Nephron (organoid): ENCODE results near the gene MROH2A.
A peak's percentile ranks its signal among the peaks of the same experiment; 100 is the strongest.
"Not testable (repeated sequence)": the region's sequence is repeated elsewhere in the genome, so short reads cannot be mapped to it uniquely, and the experiment has no call there.

ENCODE experiments used
- H3K27ac Mint-ChIP-seq, 3 experiments: 2 replicates each; pipeline ENCODE4 v1.8.0; 2020; ENCODE audit warnings: mixed read lengths in 3 of 3, mild to moderate bottlenecking in 2 of 3, moderate library complexity in 1 of 3
- H3K27me3 Mint-ChIP-seq: 2 replicates; pipeline ENCODE4 v1.8.0; 2021; ENCODE audit warnings: low read depth, mild to moderate bottlenecking, moderate library complexity, mixed read lengths
- H3K36me3 Mint-ChIP-seq: 2 replicates; pipeline ENCODE4 v1.8.0; 2020; ENCODE audit warnings: low read depth, mixed read lengths
- H3K4me1 Mint-ChIP-seq: 2 replicates; pipeline ENCODE4 v1.8.0; 2020; ENCODE audit warnings: mixed read lengths
- H3K4me3 Mint-ChIP-seq, 3 experiments: 2 replicates each; pipeline ENCODE4 v1.8.0; 2020; ENCODE audit warnings: mild to moderate bottlenecking in 3 of 3, mixed read lengths in 3 of 3, moderate library complexity in 2 of 3
- H3K9me3 Mint-ChIP-seq: 2 replicates; pipeline ENCODE4 v1.8.0; 2020; ENCODE audit warnings: mixed read lengths
- CTCF ChIP-seq, 3 experiments: fragments of 200-600 bp; sonication (generic); IDR thresholded peaks; one replicate each; pipeline ENCODE4 v1.5.0; 2021; ENCODE audit warnings: antibody characterized with exemption in 3 of 3; ENCODE audit not compliant: unreplicated experiment in 3 of 3

MROH2A gene

GRCh38 chr2:233858331-233858730, 80.2 kb downstream of the MROH2A start:
- TF ChIP-seq CTCF (IDR thresholded peaks at IDR 0.05; ENCODE audit: unreplicated experiment in 3 of 3): no peak
- Mint-ChIP-seq H3K4me1 (peaks cover 14% of the 10 kb centered on the region), H3K27me3 (no peaks in the 10 kb centered on the region), H3K27ac (no peak overlapping the region), H3K9me3 (peaks cover 3% of the 10 kb centered on the region), H3K4me3 (no peak overlapping the region), H3K36me3 (peaks cover 8% of the 10 kb centered on the region)

- Mint-ChIP-seq H3K27ac (no peak overlapping the region), H3K4me3 (no peak overlapping the region), H3K9me3 (peaks cover 21% of the 10 kb centered on the region), H3K36me3 (peaks cover 35% of the 10 kb centered on the region), H3K27me3 (no peaks in the 10 kb centered on the region), H3K4me1 (no peaks in the 10 kb centered on the region)
- no peak for TF ChIP-seq CTCF (IDR thresholded peaks at IDR 0.05; ENCODE audit: unreplicated experiment in 3 of 3)
These were observed 84.2 kb downstream of the MROH2A start for GRCh38 chr2:233862261-233862768.

GRCh38 chr2:233865838-233866237, 87.7 kb downstream of the MROH2A start:
- H3K4me3 Mint-ChIP-seq: peak overlapping the region in 1 of 3 experiments; percentile 21
- H3K36me3 Mint-ChIP-seq: peaks cover 51% of the 10 kb centered on the region
- peaks cover 39% of the 10 kb centered on the region for H3K9me3 Mint-ChIP-seq
- H3K4me1 Mint-ChIP-seq: no peaks in the 10 kb centered on the region
- H3K27me3 Mint-ChIP-seq: peaks cover 3% of the 10 kb centered on the region
- no peak overlapping the region for H3K27ac Mint-ChIP-seq
- TF ChIP-seq CTCF (IDR thresholded peaks at IDR 0.05; ENCODE audit: unreplicated experiment in 3 of 3): peak in 1 of 3 experiments; percentile 36

- H3K4me3 Mint-ChIP-seq: peak overlapping the region; percentile 16 to 53 (median 52)
- TF ChIP-seq CTCF (IDR thresholded peaks at IDR 0.05; ENCODE audit: unreplicated experiment in 3 of 3): no peak
- no peak overlapping the region for H3K27ac Mint-ChIP-seq
- peaks cover 5% of the 10 kb centered on the region for H3K27me3 Mint-ChIP-seq
- H3K36me3 Mint-ChIP-seq: peaks cover 51% of the 10 kb centered on the region
- H3K4me1 Mint-ChIP-seq: no peaks in the 10 kb centered on the region
- H3K9me3 Mint-ChIP-seq: peaks cover 39% of the 10 kb centered on the region
These were observed 88.3 kb downstream of the MROH2A start for GRCh38 chr2:233866479-233866878.

GRCh38 chr2:233867993-233868532, 89.9 kb downstream of the MROH2A start, which contains the start of gene MSL3B:
TSS of gene MSL3B (minus strand) at chr2:233868386.
- no peaks in the 10 kb centered on the region for H3K4me1 Mint-ChIP-seq
- H3K27ac Mint-ChIP-seq: peak within 1 kb of the TSS; percentile 47 to 84 (median 70)
- peaks cover 36% of the 10 kb centered on the region for H3K9me3 Mint-ChIP-seq
- peaks cover 13% of the 10 kb centered on the region for H3K27me3 Mint-ChIP-seq
- H3K36me3 Mint-ChIP-seq: peaks cover 43% of the 10 kb centered on the region
- peak within 1 kb of the TSS; percentile 91 to 94 (median 92) for H3K4me3 Mint-ChIP-seq
- no peak for TF ChIP-seq CTCF (IDR thresholded peaks at IDR 0.05; ENCODE audit: unreplicated experiment in 3 of 3)

GRCh38 chr2:233871432-233871831, 93.3 kb downstream of the MROH2A start:
- H3K27ac Mint-ChIP-seq: no peak overlapping the region
- no peak overlapping the region for H3K4me3 Mint-ChIP-seq
- H3K27me3 Mint-ChIP-seq: peaks cover 25% of the 10 kb centered on the region
- TF ChIP-seq CTCF (IDR thresholded peaks at IDR 0.05; ENCODE audit: unreplicated experiment in 3 of 3): no peak
- no peaks in the 10 kb centered on the region for H3K4me1 Mint-ChIP-seq
- peaks cover 32% of the 10 kb centered on the region for H3K9me3 Mint-ChIP-seq
- H3K36me3 Mint-ChIP-seq: peaks cover 24% of the 10 kb centered on the region

GRCh38 chr2:233872125-233872524, 94.0 kb downstream of the MROH2A start:
- H3K4me1 Mint-ChIP-seq, H3K4me3 Mint-ChIP-seq, H3K27ac Mint-ChIP-seq: not testable (repeated sequence)
- Mint-ChIP-seq H3K9me3 (peaks cover 26% of the 10 kb centered on the region), H3K27me3 (peaks cover 25% of the 10 kb centered on the region), H3K36me3 (peaks cover 17% of the 10 kb centered on the region)
